GM12892 (cell line): ENCODE data around the gene ADCY4.
"Not testable (repeated sequence)": the region's sequence is repeated elsewhere in the genome, so short reads cannot be mapped to it uniquely, and the experiment has no call there.

ENCODE experiments used
- DNase-seq: peaks from one replicate; pipeline ENCODE4 v3.0.0; 2011; ENCODE audit not compliant: insufficient read length
- FAIRE-seq: peaks from 2 replicates; lab custom pipeline; 2011; peaks lifted over from hg19 to GRCh38; lab: Jason Lieb, UNC
- POLR2A ChIP-seq: IDR thresholded peaks from 2 replicates; pipeline ENCODE4 v1.6.1; 2011; ENCODE audit warnings: low read depth, low read length, control low read depth
- POLR2AphosphoS5 ChIP-seq: IDR thresholded peaks from 2 replicates; pipeline ENCODE4 v1.6.1; 2011; ENCODE audit warnings: low read depth, low read length, control low read depth
- TAF1 ChIP-seq: IDR thresholded peaks from 2 replicates; pipeline ENCODE4 v1.6.1; 2011; ENCODE audit warnings: low read depth, mild to moderate bottlenecking, control low read depth, low read length, borderline replicate concordance

The ADCY4 gene

GRCh38 chr14:24332268-24332993 lies 2.4 kb downstream of the ADCY4 start:
- TF ChIP-seq TAF1 (no peak), POLR2AphosphoS5 (no peak), POLR2A (no peak)
- FAIRE-seq (peak; percentile 95), DNase-seq (peak; percentile 86)

GRCh38 chr14:24331731-24332267 lies 3.1 kb downstream of the ADCY4 start:
- TF ChIP-seq POLR2AphosphoS5 (no peak), POLR2A (no peak), TAF1 (no peak)
- DNase-seq: no peak

DNA sequence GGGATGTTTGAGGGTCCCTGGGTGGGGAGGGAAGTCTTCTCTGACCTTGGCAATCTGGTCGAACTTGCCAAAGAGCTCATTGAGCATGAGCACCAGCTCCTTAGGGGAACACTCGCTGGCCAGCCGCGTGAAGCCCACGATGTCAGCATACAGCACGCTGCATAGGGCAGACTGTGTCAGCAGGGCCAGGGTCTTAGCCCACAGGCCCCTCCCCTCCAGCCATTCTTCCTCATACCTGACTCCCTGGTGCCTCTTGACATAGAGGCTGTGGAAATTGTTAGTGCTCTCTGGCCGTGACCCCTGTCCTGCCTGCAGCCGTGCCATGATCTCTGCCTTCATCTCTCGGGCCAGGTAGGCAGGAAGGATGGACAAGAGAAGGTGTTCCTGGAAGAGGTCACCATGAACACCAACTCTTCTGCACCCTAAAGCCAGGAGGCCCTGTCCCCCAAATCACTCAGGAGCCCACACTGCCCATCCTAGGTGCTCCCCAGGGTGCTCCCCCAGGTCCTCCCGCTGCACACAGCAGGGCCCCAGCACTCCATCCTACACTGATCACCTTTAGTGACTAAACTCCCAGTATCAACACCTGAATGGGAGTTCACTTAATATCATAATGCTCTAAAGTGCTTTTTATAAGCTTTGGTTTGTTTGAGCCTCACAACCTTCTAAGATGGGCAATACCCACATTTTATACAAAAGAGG lies 3.7 kb downstream of the ADCY4 start:
- no peak for FAIRE-seq
- no peak for DNase-seq
- no peak for TF ChIP-seq POLR2AphosphoS5
- no peak for TF ChIP-seq POLR2A
- no peak for TF ChIP-seq TAF1

More at GRCh38 chr14:24331731-24332267, 3.1 kb downstream of the ADCY4 start:
- no peak for FAIRE-seq

- FAIRE-seq: no peak
- TF ChIP-seq TAF1: no peak
- no peak for TF ChIP-seq POLR2AphosphoS5
- no peak for TF ChIP-seq POLR2A
- no peak for DNase-seq
These were observed 5.1 kb downstream of the ADCY4 start for GRCh38 chr14:24329736-24330135.

GRCh38 chr14:24329073-24329663 lies 5.7 kb downstream of the ADCY4 start:
- TF ChIP-seq POLR2AphosphoS5 (no peak), POLR2A (no peak), TAF1 (no peak)
- DNase-seq: no peak
- no peak for FAIRE-seq

DNA sequence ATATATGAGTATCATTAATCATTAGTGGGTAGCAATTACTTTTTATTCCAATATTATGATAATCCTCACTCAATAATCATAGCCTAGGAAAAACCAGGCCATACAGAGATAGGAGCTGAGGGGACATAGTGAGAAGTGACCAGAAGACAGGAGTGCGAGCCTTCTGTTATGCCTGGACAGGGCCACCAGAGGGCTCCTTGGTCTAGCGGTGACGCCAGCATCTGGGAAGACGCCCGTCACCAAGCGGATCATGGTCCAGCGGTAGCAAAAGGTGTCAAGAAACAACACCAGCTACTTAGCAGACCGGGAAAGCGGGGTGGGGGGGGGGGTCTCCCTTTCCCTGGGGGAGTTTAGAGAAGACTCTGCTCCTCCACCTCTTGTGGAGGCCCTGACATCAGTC lies 7.0 kb downstream of the ADCY4 start:
- DNase-seq, FAIRE-seq: not testable (repeated sequence)

- FAIRE-seq: no peak
- TF ChIP-seq TAF1: no peak
- no peak for TF ChIP-seq POLR2A
- TF ChIP-seq POLR2AphosphoS5: no peak
- no peak for DNase-seq
These were observed 7.6 kb downstream of the ADCY4 start for GRCh38 chr14:24327303-24327702.

DNA sequence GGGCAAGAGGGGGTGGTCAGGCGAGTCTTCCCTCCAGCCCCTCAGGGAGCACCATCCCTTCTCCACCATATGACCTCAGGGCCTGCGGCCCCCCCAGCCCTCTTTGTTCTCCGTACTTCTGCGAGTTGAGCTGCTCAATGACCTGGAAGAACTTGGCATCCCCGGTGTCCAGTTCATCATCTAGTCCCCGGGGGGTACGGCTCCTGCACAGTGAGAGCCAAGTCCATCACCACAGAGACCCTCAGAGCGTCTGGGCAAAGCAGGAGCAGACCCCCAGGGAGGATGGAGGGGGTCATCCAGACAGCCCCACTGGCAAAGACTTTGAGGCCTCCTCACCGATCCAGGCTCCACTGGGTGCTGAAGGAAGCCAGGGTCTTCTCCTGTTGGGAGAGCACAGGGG lies 8.9 kb downstream of the ADCY4 start:
- DNase-seq (no peak), FAIRE-seq (no peak)
- TF ChIP-seq POLR2AphosphoS5: no peak
- no peak for TF ChIP-seq POLR2A
- no peak for TF ChIP-seq TAF1

DNA sequence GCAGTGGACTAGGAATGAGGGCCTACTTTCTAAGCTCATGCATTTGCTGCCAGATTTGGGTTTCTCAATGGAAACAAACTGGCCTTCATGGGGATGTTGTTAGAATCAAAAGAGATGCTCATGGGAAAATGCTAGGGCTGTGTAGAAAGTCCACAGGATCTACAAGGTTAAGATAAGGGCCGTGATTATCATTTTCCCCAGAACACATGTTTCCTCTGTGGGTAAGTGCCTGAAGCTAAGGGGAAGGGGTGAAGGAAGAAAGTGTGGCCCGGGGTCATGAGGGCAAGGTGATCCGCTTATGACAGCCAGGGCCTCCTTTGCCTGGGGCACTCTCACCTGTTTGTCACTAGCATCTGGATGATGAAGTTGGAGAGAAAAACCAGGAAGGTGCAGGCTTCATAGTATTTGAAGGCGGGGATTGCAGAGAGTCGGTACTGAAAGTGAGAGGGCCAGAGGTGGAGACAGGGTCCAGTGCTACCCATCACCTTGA lies 9.8 kb downstream of the ADCY4 start:
- no peak for DNase-seq
- no peak for FAIRE-seq
- TF ChIP-seq TAF1 (no peak), POLR2A (no peak), POLR2AphosphoS5 (no peak)

DNA sequence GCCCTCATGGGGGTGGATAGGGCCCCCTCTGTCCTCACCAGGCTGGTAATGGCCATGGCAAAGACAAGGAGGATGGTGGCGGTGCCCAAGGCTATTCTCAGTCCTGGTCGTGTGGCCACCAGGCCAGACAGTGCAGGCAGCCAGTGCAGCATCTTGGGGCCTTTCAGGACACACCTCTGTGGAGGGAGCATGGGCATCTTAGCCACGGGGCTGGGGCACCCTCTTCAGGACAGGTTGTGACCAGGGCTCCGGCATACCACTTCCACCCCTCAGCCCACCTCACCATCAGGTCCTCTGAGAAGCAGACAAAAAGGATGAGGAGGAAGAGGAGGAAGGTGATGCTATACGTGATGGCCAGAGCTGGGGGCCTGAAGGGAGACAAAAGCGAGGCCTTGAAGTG lies 10.8 kb downstream of the ADCY4 start:
- TF ChIP-seq TAF1: no peak
- no peak for TF ChIP-seq POLR2A
- TF ChIP-seq POLR2AphosphoS5: no peak
- DNase-seq (no peak), FAIRE-seq (no peak)

DNA sequence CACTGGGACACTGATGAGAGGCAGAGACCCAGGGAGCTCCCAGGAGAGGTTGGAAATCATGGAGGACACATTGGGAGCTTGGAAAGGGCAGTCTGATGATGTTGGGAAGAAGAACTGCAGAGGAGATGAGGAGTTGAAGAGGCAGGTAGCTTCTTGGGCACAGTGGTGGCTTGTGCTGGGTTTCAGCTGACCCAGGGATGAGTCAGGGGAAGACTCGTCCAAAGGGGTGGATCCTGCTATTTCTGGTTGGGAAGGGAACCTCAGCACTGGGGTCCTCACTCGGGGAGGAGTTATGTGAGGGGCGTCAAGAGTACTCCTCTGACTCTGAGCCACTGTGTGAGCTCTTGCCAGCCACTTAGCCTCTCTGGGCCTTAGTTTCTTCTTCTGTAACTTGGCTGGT lies 11.5 kb downstream of the ADCY4 start:
- DNase-seq (no peak), FAIRE-seq (no peak)
- TF ChIP-seq TAF1 (no peak), POLR2AphosphoS5 (no peak), POLR2A (no peak)
